GM18907 (cell line): ENCODE measurements around the gene INSM1.

Experiments used
- ATAC-seq: cut with Tn5 transposase; IDR thresholded peaks from one replicate; pipeline ENCODE4 v1.9.1; 2021; ENCODE audit warnings: mild to moderate bottlenecking, moderate library complexity; ENCODE audit not compliant: unreplicated experiment

Gene INSM1

DNA sequence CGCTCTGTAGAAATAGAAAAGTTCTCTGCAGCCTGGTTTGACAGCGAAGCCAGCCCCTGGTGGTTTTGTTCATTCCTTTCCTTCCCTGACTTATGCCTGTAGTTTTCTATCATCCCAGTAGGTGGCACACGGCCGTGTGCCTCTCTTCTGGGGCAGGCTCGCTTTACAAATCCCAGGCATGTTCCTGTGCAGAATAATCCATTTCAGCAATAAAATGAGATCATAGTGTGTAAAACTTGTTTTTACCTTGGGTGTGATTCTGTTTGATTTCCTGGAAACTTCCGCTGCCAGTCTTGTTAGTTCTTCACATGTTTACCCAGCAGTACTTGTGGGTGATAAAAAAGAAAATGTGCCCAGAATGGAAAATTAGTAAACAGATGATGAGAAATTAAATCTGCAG is 7.4 kb upstream of the INSM1 start:
- ATAC-seq = peak; percentile 76

DNA sequence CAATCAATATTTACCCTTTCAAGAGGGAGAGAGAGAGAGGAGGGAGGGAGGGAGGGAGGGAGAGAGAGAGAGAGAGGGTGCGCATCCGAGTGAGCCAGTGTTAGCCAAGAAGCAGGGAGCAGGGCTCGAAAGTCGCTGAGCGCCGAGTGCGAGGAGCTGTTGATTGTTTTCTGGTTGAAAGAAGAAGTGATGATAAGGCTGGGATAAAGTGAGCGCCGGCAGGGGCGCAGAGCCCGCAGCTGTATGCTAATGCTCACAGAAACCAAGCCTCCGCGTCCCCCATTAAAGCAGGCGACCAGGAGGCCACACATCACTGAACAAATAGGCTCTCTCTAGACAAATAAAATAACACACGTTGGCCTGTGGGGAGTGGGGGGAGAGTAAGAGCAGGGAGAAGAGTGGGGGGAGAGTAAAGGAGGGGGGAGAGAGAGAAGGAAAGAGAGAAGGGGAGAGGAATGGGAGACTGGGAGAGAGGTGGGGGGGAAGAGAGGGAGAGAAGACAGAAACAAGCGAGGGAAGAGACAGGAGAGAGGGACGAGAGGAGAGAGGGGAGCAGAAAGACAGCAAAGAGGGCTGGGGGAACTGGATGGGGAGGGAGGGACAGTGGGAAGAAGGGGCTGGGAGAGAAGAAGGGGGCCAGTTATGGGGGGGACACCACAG is 5.0 kb upstream of the INSM1 start:
- no peak for ATAC-seq

DNA sequence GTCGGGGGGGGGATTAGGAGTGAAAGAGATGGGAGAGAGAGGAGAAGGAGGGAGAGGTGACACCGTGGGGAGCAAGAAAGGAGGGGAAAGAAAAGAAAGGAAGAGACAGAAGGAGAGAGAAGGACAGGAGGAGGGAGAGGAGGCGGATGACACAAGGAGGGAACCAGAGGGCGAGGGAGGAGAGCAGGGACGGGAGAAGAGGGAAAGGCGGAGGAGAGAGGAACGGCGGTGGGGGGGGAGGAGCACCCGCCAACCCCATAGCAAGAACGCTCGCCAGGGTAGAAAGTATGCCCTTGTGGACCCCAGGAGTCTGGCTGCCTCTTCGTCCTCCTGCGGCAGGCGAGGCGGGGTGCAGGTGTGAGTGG is 4.5 kb upstream of the INSM1 start:
- ATAC-seq = no peak

DNA sequence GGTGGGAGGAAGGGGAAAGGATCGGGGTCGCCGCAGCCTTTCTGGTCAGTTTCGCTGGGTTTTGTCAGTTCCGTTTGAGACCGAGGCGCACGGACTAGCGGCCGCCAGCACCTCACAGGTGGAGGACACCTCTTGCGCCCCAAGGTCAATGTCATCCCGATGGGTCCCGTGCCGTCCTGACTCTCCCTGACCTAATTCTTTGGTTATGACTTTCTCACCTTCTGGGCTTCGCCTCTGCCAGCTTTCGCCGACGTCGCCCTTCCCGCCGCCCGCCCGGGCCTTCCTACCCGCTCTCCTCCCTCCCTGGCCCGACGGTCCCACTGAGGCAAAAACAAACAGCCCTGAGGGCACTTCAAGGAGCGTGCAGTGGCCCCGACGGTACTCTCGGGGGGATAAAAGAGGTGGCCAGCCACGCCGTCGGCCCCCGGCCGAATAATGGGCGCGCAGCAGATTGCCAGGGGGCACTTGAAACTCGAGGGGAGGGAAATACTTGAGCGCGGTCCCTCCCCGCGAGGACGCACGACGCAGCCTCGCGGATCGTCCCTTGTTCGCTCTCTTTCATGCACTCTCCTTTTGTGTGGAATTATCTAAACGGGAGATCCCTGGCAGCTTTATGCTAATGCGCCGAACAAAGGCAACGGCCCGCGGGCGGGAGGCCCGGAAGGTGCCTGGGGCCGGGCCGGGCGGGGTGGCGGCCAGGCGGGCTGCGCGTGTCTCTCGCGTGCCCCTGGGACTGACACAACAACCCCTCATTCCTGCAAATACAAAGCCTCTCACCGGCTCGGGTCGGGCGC is 3.9 kb upstream of the INSM1 start:
- ATAC-seq = no peak

- ATAC-seq = no peak
Measured at GRCh38 chr20:20364593-20365479, 3.1 kb upstream of the INSM1 start.

- no peak for ATAC-seq
Measured at GRCh38 chr20:20365480-20366161, 2.3 kb upstream of the INSM1 start.

DNA sequence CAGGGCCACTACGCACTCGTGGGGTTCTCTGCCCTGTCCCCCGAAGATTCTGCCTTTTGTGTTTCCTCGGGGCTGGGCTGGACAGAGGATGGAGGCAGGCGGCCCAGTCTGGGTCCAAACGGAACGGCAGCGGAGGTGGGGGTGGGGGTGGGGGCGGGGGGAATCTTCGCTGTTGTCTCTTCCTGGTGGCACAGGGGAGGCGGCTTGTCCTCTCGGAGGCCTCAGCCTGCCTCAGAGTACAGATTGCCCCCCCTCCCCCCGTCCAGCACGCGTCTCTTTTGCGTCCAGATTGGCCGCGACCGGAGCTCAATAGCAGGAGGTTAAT is 1.4 kb upstream of the INSM1 start:
- no peak for ATAC-seq

DNA sequence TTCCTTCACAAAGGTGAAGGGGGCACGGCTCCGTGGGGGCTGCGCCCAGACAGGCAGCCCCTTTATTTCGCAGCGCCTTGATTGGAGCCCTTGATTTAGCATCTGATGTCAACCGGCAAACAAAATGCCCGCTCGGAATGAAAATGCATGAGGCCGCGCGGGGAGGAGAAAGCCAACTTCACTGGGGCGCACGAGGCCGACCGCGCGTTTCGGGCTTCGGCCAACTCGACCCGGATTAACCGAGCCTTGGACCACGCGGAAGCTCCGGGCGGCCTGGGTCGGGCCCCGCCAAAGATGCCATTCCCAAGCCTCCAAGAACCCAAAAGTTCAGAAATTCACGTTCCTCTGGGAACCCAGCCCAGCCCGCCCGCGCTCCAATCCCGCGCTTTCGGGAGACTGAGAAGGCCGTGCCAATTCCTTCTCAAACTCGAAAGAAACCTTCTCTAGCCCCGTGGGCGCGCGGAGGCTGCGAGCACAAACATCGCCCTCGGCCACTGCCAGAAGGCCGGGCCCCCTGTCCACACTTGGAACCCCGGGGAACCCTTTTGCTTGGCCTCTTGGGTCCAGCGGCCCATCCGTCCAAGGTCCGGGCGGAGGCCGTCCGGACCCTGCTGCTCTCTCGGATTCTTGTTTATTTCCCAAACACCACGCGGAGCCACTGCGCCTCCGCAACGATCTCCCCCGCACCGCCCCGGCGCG is 879 bp upstream of the INSM1 start:
- no peak for ATAC-seq

DNA sequence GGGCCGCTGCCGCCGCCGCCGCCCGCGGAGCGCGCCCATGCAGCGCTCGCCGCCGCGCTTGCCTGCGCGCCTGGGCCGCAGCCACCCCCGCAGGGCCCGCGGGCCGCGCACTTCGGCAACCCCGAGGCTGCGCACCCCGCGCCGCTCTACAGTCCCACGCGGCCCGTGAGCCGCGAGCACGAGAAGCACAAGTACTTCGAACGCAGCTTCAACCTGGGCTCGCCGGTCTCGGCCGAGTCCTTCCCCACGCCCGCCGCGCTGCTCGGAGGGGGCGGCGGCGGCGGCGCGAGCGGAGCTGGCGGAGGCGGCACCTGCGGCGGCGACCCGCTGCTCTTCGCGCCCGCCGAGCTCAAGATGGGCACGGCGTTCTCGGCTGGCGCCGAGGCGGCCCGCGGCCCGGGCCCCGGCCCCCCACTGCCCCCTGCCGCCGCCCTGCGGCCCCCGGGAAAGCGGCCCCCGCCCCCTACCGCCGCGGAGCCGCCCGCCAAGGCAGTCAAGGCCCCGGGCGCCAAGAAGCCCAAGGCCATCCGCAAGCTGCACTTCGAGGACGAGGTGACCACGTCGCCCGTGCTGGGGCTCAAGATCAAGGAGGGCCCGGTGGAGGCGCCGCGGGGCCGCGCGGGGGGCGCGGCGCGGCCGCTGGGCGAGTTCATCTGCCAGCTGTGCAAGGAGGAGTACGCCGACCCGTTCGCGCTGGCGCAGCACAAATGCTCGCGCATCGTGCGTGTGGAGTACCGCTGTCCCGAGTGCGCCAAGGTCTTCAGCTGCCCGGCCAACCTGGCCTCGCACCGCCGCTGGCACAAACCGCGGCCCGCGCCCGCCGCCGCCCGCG is 730 bp downstream of the INSM1 start:
- ATAC-seq = no peak

GRCh38 chr20:20369250-20370093 is 1.6 kb downstream of the INSM1 start:
- no peak for ATAC-seq

GRCh38 chr20:20370094-20370575 is 2.2 kb downstream of the INSM1 start:
- no peak for ATAC-seq

DNA sequence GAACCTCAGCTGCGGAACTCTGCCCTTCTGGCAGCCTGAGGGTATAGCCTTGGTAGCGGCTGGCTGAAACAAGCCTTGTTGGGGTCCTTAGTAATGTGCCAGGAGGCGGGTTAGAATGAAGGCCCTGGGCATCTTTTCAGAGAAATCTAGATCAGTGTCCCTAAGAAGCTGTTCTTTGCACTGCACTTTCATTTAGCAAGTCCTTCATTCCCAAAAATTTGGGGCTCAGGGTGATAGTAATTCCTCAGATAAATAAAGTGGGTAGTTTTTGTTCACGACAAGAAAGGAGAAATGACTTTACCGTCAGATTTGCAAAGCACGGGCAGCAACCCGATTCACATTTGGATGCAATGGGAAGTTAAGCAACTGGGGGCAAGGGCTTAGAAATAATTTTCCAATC is 3.2 kb downstream of the INSM1 start:
- ATAC-seq = no peak

DNA sequence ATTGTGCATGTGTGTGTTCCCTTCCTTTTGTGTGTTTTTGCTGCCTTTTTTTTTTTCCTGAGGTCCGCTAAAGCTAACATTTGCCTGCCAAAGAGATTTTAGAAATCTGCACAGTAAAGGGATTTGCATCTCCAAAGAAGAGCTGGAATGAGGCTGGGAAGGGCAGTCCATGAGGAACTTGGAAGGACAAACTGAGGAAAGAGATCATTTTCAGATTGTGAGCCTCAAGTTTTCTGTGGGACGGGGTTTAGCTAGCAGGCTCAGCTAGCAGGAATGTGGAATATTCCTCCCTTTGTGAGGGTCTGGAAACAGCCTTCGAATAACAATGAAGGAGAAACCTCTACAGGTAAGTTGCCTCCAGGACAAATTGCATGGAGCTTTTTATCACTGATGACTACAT is 3.8 kb downstream of the INSM1 start:
- no peak for ATAC-seq

- ATAC-seq = no peak
Measured at GRCh38 chr20:20373091-20373571, 5.2 kb downstream of the INSM1 start.

DNA sequence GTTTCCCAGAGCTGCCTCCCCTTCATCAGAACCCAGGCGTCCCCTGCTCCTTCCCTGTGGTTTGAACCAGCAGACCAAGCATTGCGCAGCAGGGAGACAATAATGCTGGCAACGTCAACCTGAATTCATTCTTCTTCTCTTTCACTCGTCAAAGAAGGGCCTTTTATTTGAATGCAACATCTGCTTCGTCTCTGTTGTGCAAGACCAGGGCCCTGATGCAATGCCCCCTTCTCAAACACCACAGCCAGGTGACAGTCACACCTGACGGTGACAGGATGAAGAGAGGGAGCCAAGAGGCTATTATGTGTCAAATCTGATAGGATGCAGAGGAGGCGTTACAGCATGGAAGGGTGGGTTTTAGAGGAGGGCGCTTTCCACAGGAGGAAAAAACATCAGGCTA is 8.0 kb downstream of the INSM1 start:
- no peak for ATAC-seq

DNA sequence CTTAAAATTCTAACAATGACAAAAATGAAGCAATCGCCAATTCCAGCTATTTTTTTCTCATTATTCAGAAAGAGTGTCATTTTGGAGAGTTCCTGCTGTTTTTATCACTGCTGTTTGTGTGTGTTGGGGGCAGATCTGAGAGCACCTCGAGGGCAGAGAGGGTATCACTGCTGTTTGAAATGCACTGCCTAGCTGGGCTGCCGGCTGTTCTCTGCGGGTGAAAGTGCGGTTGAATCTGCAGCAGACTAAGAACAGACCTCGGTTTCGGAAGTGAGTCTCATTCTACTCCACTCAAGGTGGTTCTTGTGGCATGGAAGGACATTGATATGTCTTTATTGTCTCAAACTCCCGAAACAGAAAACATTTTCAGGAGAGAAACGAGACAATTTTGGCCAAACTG is 18.3 kb downstream of the INSM1 start:
- no peak for ATAC-seq

DNA sequence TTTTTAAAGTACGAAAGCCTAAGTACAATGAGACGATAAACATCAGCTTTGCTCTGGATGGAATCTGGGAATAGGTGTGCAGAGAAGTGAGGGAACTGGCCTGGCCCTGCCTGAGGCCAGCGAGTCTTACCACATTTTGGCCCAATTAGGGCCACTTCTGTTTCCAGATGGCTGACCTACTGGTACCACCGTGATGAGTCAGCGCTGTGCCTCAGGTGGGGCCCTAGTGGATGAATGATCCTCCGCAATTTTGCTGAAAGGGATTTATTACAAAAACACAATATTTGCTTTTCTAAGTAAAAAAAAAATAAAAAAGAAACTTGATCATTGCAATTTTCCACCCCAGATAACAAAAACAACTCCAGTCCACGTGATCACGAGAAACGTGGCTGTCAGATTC is 22.5 kb downstream of the INSM1 start:
- ATAC-seq = no peak

DNA sequence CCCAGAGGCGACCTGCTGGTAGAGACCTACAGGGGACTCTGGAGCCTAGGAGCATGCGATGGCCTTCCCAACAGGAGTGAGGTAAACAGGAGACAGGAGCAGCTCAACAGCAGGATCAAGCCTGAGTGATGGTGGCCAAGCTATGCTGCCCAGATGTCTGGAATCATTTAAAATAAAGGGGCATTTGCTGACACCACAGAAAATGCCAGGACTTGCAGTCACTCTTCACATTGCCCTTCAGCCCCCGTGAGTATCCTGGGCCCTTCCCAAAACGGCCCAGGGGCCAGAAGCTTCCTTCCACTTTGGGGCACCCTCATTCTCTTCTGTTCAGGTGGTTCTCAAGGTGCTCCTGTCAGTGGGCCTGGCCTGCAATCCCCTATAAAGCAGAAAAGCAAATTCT is 23.2 kb downstream of the INSM1 start:
- no peak for ATAC-seq

DNA sequence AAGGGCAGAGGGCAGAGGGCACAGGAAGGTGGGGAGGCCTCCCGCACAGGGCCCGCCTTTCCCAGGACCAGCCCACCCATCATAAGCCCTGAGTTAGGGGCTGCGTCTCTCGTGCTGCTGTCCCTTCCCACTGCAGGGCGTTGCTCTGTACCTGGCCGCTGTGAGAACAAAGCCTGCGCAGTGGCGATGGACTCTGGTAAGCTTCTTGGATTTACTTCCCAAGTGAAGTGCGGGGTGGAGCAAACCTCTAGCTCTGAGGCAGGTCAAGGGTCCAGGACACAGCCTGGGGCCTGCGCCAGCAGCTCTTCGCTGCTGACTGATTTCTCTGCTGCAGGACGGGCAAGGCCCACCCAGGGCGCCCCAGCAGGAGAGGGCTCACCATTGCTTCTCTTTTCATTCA is 23.9 kb downstream of the INSM1 start:
- ATAC-seq = no peak
